ENCODE measurements around the gene KCTD1. TPM values are rescaled to one million over a fixed set of nuclear protein-coding genes. Genes with fewer than 3 reads are reported as not detected.

The KCTD1 gene
- total RNA-seq, 1 experiment from 2014 or later: 20.5 TPM

- Histone ChIP-seq H2AFZ (no peak overlapping the region), H3K4me2 (no peak overlapping the region), H3K27ac (no peak overlapping the region), H4K20me1 (ENCODE audit: insufficient read depth) (no peaks in the 10 kb centered on the region), H3K27me3 (ENCODE audit: insufficient read depth, low read depth) (no peaks in the 10 kb centered on the region), H3K9me2 (ENCODE audit: insufficient read depth) (no peaks in the 10 kb centered on the region), H3K4me1 (replicated peaks; ENCODE audit: insufficient read depth) (no peaks in the 10 kb centered on the region; the same call in 1 of the 2 replicates), H3K4me3 (no peak overlapping the region), H3K36me3 (ENCODE audit: low read depth) (no peaks in the 10 kb centered on the region), H3K9me3 (ENCODE audit: insufficient read depth, low read depth) (no peaks in the 10 kb centered on the region), H3K79me2 (ENCODE audit: low read depth) (no peaks in the 10 kb centered on the region), H3F3A (ENCODE audit: insufficient read depth, low read depth) (no peaks in the 10 kb centered on the region)
- no TSS peak for BruUV-seq (replicated peaks)
- no peak for TF ChIP-seq CTCF (conservative IDR thresholded peaks at IDR 0.05)
- no peak for TF ChIP-seq EZH2 (IDR thresholded peaks at IDR 0.05; ENCODE audit: low read depth)
- ChIA-PET POLR2A (ENCODE audit: unreplicated experiment) (interaction anchor here (0.6 kb wide), 1 partner anchor 1556 kb away, joined by 5 read pairs; no protein-coding TSS in a partner anchor), CTCF (no interaction called here)
- intact Hi-C loops (cut with micrococcal nuclease; ENCODE audit: unreplicated experiment): no loop called here
- no peak for DNase-seq
These were observed 123.8 kb downstream of the KCTD1 start for GRCh38 chr18:26424428-26425147.

GRCh38 chr18:26422472-26423162 lies 125.7 kb downstream of the KCTD1 start:
- intact Hi-C loops (cut with micrococcal nuclease; ENCODE audit: unreplicated experiment): no loop called here
- Histone ChIP-seq H2AFZ (no peak overlapping the region), H3K27ac (no peak overlapping the region), H3K36me3 (ENCODE audit: low read depth) (no peaks in the 10 kb centered on the region), H3K4me2 (no peak overlapping the region), H3K4me3 (no peak overlapping the region), H3K27me3 (ENCODE audit: insufficient read depth, low read depth) (no peaks in the 10 kb centered on the region), H3K9me3 (ENCODE audit: insufficient read depth, low read depth) (no peaks in the 10 kb centered on the region), H3K9me2 (ENCODE audit: insufficient read depth) (no peaks in the 10 kb centered on the region), H3K79me2 (ENCODE audit: low read depth) (no peaks in the 10 kb centered on the region), H4K20me1 (ENCODE audit: insufficient read depth) (no peaks in the 10 kb centered on the region), H3K4me1 (replicated peaks; ENCODE audit: insufficient read depth) (no peaks in the 10 kb centered on the region), H3F3A (ENCODE audit: insufficient read depth, low read depth) (no peaks in the 10 kb centered on the region)
- TF ChIP-seq EZH2 (IDR thresholded peaks at IDR 0.05; ENCODE audit: low read depth) (no peak), CTCF (conservative IDR thresholded peaks at IDR 0.05) (no peak)
- ChIA-PET CTCF (no interaction called here), POLR2A (ENCODE audit: unreplicated experiment) (no interaction called here)
- no peak for DNase-seq
- no TSS peak for BruUV-seq (replicated peaks)

GRCh38 chr18:26421931-26422330 lies 126.4 kb downstream of the KCTD1 start:
- ChIA-PET CTCF (no interaction called here), POLR2A (ENCODE audit: unreplicated experiment) (no interaction called here)
- Histone ChIP-seq H3K4me2 (no peak overlapping the region), H3K9me3 (ENCODE audit: insufficient read depth, low read depth) (no peaks in the 10 kb centered on the region), H3F3A (ENCODE audit: insufficient read depth, low read depth) (no peaks in the 10 kb centered on the region), H4K20me1 (ENCODE audit: insufficient read depth) (no peaks in the 10 kb centered on the region), H3K36me3 (ENCODE audit: low read depth) (no peaks in the 10 kb centered on the region), H3K4me1 (replicated peaks; ENCODE audit: insufficient read depth) (no peaks in the 10 kb centered on the region), H3K9me2 (ENCODE audit: insufficient read depth) (no peaks in the 10 kb centered on the region), H3K27me3 (ENCODE audit: insufficient read depth, low read depth) (no peaks in the 10 kb centered on the region), H3K79me2 (ENCODE audit: low read depth) (no peaks in the 10 kb centered on the region), H2AFZ (no peak overlapping the region), H3K4me3 (no peak overlapping the region), H3K27ac (no peak overlapping the region)
- TF ChIP-seq CTCF (conservative IDR thresholded peaks at IDR 0.05) (no peak), EZH2 (IDR thresholded peaks at IDR 0.05; ENCODE audit: low read depth) (no peak)
- no peak for DNase-seq
- intact Hi-C loops (cut with micrococcal nuclease; ENCODE audit: unreplicated experiment): no loop called here
- BruUV-seq (replicated peaks): no TSS peak

Measured in PC-9 (cell line).